ENCODE measurements around the gene TAGLN3.

The TAGLN3 gene

DNA sequence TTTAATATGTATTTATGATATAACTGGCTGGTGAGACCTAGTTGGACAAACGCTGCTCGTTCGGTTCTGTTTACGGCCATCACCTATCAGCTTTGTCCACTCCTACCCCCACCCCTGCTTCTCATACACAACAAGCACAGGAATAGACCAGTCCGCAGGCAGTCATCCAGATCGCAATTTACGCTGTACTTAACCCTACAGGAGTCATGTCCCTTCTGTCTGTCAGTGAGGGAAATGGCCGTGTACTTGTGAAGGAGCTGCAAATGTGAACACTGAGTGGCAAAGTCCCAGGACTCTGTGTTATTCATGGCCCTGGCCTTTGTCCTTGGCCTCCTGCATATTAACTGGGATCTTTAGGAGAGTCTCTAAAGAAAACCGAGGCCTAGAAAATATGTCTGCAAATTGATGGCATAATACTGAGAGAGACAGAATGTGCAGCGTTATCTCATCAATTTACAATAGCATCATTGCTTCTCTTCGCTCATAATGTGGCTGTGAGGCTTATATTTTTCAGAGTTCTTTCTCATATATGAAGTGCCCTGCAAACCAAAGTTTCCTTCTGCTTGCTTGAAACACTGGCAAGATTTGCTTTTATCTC, 27.1 kb upstream of the TAGLN3 start:
- POLR2A ChIA-PET: no interaction called here
- H3K4me3 ChIP-seq (ENCODE audit: low read depth, low read length): no peak overlapping the region
- DNase-seq (ENCODE audit: low read depth, low spot score): no peak
- TF ChIP-seq, protein P1, sequence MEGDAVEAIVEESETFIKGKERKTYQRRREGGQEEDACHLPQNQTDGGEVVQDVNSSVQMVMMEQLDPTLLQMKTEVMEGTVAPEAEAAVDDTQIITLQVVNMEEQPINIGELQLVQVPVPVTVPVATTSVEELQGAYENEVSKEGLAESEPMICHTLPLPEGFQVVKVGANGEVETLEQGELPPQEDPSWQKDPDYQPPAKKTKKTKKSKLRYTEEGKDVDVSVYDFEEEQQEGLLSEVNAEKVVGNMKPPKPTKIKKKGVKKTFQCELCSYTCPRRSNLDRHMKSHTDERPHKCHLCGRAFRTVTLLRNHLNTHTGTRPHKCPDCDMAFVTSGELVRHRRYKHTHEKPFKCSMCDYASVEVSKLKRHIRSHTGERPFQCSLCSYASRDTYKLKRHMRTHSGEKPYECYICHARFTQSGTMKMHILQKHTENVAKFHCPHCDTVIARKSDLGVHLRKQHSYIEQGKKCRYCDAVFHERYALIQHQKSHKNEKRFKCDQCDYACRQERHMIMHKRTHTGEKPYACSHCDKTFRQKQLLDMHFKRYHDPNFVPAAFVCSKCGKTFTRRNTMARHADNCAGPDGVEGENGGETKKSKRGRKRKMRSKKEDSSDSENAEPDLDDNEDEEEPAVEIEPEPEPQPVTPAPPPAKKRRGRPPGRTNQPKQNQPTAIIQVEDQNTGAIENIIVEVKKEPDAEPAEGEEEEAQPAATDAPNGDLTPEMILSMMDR (IDR thresholded peaks at IDR 0.05; ENCODE audit: insufficient read depth, low read length, missing control alignments): no peak
- CTCF ChIA-PET: interaction anchor here (0.8 to 12.6 kb wide), 10 partner anchors 13 to 279 kb away, joined by 3 to 324 read pairs (median 14); partner anchors contain the start of gene PHLDB2

DNA sequence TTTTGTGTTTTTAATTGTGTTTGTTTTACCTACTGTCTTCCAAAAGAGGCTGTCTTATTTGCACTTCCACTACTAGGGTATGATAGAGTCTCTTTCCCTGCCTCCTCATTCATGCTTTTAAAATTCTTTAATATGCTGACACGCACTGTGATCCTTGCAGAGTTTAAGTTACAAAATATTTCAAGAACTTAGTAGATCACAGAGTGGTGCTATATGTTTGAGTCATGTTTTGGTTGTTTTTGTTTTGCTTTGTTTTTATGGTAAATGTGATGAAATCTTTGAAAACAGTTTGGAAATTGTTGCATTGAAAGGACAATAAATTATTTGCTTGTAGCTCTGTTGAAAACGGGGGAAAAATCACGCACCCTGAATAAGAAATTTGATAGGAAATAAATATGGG, 25.8 kb upstream of the TAGLN3 start:
- ChIA-PET CTCF (interaction anchor here (1.1 to 12.6 kb wide), 4 partner anchors 10 to 254 kb away, joined by 3 to 324 read pairs (median 74); partner anchors contain the start of gene PHLDB2), POLR2A (no interaction called here)
- TF ChIP-seq, protein P1 (IDR thresholded peaks at IDR 0.05; ENCODE audit: insufficient read depth, low read length, missing control alignments): no peak
- DNase-seq (ENCODE audit: low read depth, low spot score): no peak
- H3K4me3 ChIP-seq (ENCODE audit: low read depth, low read length): no peak overlapping the region

DNA sequence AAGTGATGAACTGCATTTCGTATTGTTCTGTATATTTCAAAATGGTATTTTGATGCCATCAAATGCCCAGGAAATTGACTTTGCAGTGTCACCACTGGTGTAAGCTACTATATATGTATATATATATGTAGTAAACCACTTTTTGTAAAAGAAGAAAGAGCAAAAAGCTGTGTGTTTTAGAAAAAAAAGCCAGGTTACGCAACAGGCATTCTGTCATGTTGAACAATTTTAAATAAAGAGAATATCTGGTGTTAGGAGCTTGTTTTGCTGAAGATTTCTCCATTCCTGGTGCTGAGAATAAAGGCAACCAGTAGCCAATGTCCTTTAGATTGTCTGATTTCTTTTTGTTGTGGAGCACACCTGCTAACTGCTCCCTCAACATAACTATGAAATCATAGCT, 23.6 kb upstream of the TAGLN3 start:
- ChIA-PET POLR2A (no interaction called here), CTCF (interaction anchor here (0.7 to 12.6 kb wide), 6 partner anchors 14 to 305 kb away, joined by 3 to 324 read pairs (median 4); partner anchors contain the start of gene PHLDB2)
- DNase-seq (ENCODE audit: low read depth, low spot score): no peak

DNA sequence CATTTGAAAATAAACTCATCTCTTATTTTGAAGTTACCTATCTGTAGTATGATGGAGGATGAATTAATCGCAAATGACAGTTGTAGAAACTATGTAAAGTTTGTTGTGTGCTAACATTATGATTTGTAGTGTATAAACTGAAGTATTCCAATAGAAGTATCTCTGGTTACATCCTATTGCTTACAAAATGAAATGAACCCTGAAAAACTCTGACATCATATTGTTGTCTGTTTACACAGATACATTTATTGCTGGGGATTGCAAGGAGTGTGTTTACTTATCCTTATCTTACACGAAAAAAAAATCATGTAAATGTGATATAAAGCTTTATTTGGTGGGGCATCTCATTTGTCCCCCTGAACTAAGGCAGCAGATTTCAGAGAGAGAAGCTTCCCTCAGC, 22.5 kb upstream of the TAGLN3 start:
- DNase-seq (ENCODE audit: low read depth, low spot score): no peak
- no peak overlapping the region for H3K4me3 ChIP-seq (ENCODE audit: low read depth, low read length)
- CTCF ChIA-PET: interaction anchor here (1.0 to 4.8 kb wide), 4 partner anchors 7 to 260 kb away, joined by 3 to 55 read pairs (median 24); no protein-coding TSS in a partner anchor
- POLR2A ChIA-PET: no interaction called here
- TF ChIP-seq, protein P1 (IDR thresholded peaks at IDR 0.05; ENCODE audit: insufficient read depth, low read length, missing control alignments): no peak

More for the DNA sequence above, 23.6 kb upstream of the TAGLN3 start:
- TF ChIP-seq, protein P1 (IDR thresholded peaks at IDR 0.05; ENCODE audit: insufficient read depth, low read length, missing control alignments): no peak
- no peak overlapping the region for H3K4me3 ChIP-seq (ENCODE audit: low read depth, low read length)

DNA sequence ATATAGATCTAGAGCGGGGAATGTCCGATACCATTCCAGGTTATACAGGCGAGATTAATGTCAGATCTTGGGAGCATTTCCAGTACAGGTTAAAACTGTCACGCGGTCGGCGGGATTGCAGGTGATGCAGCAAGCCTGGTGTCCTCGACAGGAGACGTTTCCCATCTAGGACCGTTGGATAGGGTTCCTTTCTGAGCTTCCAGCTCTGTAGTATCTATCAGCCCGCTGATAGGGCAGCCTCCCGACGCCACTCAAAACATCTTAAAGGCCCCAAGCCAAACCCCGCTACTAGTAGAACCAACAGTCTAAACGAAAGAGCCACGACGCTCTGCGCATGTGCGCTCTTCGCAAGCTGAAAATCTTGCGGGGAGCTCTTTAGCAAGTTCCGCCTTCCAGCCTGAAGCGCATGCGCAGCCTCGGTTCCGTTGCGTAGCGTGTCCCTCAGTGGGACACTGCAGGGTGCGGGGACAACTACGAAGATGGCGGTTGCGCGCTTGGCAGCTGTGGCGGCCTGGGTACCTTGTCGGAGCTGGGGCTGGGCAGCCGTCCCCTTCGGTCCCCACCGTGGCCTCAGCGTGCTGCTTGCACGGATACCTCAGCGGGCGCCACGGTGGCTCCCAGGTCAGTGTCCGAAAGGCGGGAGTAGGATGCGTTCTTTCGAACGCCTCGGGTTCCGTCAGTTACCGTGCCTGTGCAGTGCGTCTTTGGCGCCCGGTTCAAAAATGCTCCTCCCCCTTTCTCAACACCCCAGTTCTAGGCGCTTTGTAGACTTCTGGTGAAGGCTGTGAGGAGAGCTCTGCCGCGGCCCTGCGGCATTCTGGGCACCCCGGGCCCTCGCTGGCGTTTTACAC, 19.9 kb upstream of the TAGLN3 start, which contains the start of gene ABHD10:
ABHD10 (plus strand) TSS at position 444 of the 851 bp plus-strand sequence; CDS start at position 480, 36 bp downstream.
- TF ChIP-seq, protein P1 (IDR thresholded peaks at IDR 0.05; ENCODE audit: insufficient read depth, low read length, missing control alignments): no peak
- CTCF ChIA-PET: interaction anchor here (0.6 to 4.8 kb wide), 20 partner anchors 10 to 401 kb away, joined by 3 to 55 read pairs (median 4); no protein-coding TSS in a partner anchor
- peak; percentile 84 for DNase-seq (ENCODE audit: low read depth, low spot score)
- POLR2A ChIA-PET: interaction anchor here (0.5 to 1.4 kb wide), 6 partner anchors 11 to 118 kb away, joined by 3 to 6 read pairs (median 3); no protein-coding TSS in a partner anchor
- H3K4me3 ChIP-seq (ENCODE audit: low read depth, low read length): peak within 1 kb of the TSS; percentile 89

Measured in AG04449 (cell line).